Measurements from ENCODE around the gene CDKAL1. TPM values are rescaled to one million over a fixed set of nuclear protein-coding genes. Genes with fewer than 3 reads are reported as not detected.

The CDKAL1 gene
- total RNA-seq, 3 donors from 2014 or later, result 13.0 to 27.2 (median 18.0) TPM

DNA sequence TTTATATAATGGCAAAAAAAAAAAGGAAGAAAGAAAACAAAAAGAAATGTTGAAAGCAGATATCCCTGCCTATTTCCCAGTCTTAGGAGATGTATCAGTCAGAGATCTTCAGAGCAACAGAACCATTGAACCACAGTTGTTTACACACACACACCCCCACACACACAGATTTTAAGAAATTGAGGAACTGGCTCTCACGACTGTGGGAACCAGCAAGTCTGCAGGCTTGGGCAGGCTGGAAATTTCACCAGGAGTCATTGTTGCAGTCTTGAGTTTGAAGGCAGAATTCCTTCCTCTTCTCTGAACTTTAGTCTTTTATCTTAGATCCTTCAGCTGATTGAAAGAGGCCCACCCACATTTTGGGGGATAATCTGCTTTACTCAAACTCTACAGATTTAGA lies 380.9 kb downstream of the CDKAL1 start:
- no peak for DNase-seq (ENCODE audit: low spot score in 2 of 2)
- TF ChIP-seq CTCF (IDR thresholded peaks at IDR 0.05) (no peak), POLR2A (IDR thresholded peaks at IDR 0.05) (no peak), POLR2AphosphoS5 (IDR thresholded peaks at IDR 0.05) (no peak)
- intact Hi-C loops (cut with DNase I; ENCODE audit: low total_unique reads), result no loop called here

DNA sequence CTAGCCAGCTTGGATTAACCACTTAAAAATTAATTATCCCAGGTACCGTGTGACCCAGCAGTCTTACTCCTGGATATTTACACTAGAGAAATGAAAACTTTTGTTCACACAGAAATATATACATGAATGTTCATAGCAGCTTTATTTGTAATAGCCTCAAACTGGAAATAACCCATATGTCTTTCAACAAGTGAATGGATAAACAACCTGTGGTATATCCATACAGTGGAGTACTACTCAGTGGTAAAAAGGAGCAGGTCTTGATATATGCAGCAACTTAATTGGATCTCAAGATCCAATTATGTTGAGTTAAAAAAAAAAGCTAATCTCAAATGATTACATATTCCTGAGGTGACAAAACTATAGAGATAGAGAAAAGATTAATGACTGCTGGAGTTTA lies 381.4 kb downstream of the CDKAL1 start:
- H3K27ac ChIP-seq, result no peak overlapping the region
- H3K27me3 ChIP-seq, result no peaks in the 10 kb centered on the region
- peaks cover 0 to 5% of the 10 kb centered on the region in 2 donors for H3K9me3 ChIP-seq
- no peak overlapping the region for H3K4me3 ChIP-seq
- intact Hi-C loops (cut with DNase I; ENCODE audit: low total_unique reads), result no loop called here
- H3K4me1 ChIP-seq, result no peaks in the 10 kb centered on the region
- no peak for DNase-seq (ENCODE audit: low spot score in 2 of 2)
- H3K36me3 ChIP-seq, result no peaks in the 10 kb centered on the region
- TF ChIP-seq POLR2A (IDR thresholded peaks at IDR 0.05) (no peak), CTCF (IDR thresholded peaks at IDR 0.05) (no peak), POLR2AphosphoS5 (IDR thresholded peaks at IDR 0.05) (no peak)

More for the DNA sequence above, 380.9 kb downstream of the CDKAL1 start:
- Histone ChIP-seq H3K4me3 (no peak overlapping the region), H3K27me3 (no peaks in the 10 kb centered on the region), H3K4me1 (no peaks in the 10 kb centered on the region), H3K36me3 (no peaks in the 10 kb centered on the region), H3K27ac (no peak overlapping the region), H3K9me3 (peaks cover 0 to 5% of the 10 kb centered on the region in 2 donors)

DNA sequence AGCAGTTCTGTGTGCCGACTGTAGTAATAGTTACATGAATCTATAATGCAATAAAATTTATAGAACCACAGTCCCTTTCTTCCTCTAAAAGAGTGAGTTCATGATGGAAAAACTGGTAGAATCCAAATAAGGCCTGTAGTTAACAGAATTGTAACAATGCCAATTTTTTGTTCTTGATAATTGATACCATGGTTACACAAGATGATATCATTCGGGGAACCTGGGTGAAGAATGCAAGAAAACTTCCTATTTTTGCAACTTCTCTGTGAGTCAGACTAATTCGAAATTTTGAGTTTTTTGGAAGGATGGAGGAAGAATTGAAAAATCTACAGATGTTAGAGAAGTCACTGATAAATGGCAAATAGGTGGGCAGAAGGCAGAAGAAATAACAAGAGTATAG lies 381.8 kb downstream of the CDKAL1 start:
- Histone ChIP-seq H3K9me3 (peaks cover 0 to 5% of the 10 kb centered on the region in 2 donors), H3K27me3 (no peaks in the 10 kb centered on the region), H3K27ac (peak overlapping the region in 1 of 2 donors; percentile 3), H3K36me3 (no peaks in the 10 kb centered on the region), H3K4me1 (no peaks in the 10 kb centered on the region), H3K4me3 (no peak overlapping the region)
- no peak for TF ChIP-seq POLR2A (IDR thresholded peaks at IDR 0.05)
- no peak for TF ChIP-seq CTCF (IDR thresholded peaks at IDR 0.05)
- intact Hi-C loops (cut with DNase I; ENCODE audit: low total_unique reads), result no loop called here
- DNase-seq (ENCODE audit: low spot score in 2 of 2), result no peak

- intact Hi-C loops (cut with DNase I; ENCODE audit: low total_unique reads), result no loop called here
- DNase-seq (ENCODE audit: low spot score in 2 of 2), result no peak
Observed at GRCh38 chr6:20918868-20919267, 384.6 kb downstream of the CDKAL1 start.

More at GRCh38 chr6:20918868-20919267, 384.6 kb downstream of the CDKAL1 start:
- Histone ChIP-seq H3K36me3 (no peaks in the 10 kb centered on the region), H3K4me3 (no peak overlapping the region), H3K4me1 (no peaks in the 10 kb centered on the region), H3K9me3 (peaks cover 0 to 5% of the 10 kb centered on the region in 2 donors), H3K27ac (no peak overlapping the region), H3K27me3 (no peaks in the 10 kb centered on the region)
- TF ChIP-seq POLR2A (IDR thresholded peaks at IDR 0.05) (no peak), CTCF (IDR thresholded peaks at IDR 0.05) (no peak), POLR2AphosphoS5 (IDR thresholded peaks at IDR 0.05) (no peak)
